Measurements from ENCODE around the gene SNX13. TPM values are rescaled to one million over a fixed set of nuclear protein-coding genes. Genes with fewer than 3 reads are reported as not detected.

The SNX13 gene
- total and polyA plus RNA-seq, 2 experiments from 2014 or later, result 7.5 to 42.7 TPM

DNA sequence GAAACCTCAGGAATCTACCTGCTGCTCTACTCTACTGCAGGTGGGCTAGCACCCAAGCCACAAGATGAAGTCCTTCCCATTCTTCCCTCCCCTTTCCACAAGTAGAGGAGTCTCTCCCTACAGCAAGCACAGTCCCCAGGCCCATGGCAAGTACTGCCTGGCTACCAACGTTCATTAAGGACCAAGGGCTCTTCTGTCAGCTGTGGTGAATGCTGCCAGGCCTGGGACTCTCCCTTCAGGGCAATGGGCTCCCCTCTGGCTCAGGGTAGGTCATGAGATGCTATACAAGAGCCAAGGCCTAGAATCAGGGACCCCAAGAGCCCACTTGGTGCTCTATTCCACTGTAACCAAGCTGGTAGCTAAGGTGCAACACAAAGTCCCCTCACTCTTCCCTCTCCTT is 39.8 kb downstream of the SNX13 start:
- Histone ChIP-seq H3K79me2 (replicated peaks; ENCODE audit: insufficient read depth) (peaks cover 27% of the 10 kb centered on the region), H3K36me3 (ENCODE audit: insufficient read depth) (no peaks in the 10 kb centered on the region), H3K4me1 (ENCODE audit: insufficient read depth) (peaks cover 30% of the 10 kb centered on the region), H3K4me2 (no peak overlapping the region), H3K27ac (ENCODE audit: low read depth) (no peak overlapping the region), H2AFZ (no peak overlapping the region), H3K27me3 (ENCODE audit: insufficient read depth) (no peaks in the 10 kb centered on the region), H4K20me1 (replicated peaks; ENCODE audit: insufficient read depth) (no peaks in the 10 kb centered on the region), H3K9me2 (ENCODE audit: insufficient read depth) (no peaks in the 10 kb centered on the region), H3F3A (replicated peaks; ENCODE audit: low read depth) (no peaks in the 10 kb centered on the region), H3K4me3 (no peak overlapping the region)
- no peak for ATAC-seq
- H3K36me3 Mint-ChIP-seq (ENCODE audit: low read depth), result no peaks in the 10 kb centered on the region
- peak overlapping the region; percentile 57; the same call in 1 of the 2 replicates for H3K27ac Mint-ChIP-seq
- TF ChIP-seq, protein P1, sequence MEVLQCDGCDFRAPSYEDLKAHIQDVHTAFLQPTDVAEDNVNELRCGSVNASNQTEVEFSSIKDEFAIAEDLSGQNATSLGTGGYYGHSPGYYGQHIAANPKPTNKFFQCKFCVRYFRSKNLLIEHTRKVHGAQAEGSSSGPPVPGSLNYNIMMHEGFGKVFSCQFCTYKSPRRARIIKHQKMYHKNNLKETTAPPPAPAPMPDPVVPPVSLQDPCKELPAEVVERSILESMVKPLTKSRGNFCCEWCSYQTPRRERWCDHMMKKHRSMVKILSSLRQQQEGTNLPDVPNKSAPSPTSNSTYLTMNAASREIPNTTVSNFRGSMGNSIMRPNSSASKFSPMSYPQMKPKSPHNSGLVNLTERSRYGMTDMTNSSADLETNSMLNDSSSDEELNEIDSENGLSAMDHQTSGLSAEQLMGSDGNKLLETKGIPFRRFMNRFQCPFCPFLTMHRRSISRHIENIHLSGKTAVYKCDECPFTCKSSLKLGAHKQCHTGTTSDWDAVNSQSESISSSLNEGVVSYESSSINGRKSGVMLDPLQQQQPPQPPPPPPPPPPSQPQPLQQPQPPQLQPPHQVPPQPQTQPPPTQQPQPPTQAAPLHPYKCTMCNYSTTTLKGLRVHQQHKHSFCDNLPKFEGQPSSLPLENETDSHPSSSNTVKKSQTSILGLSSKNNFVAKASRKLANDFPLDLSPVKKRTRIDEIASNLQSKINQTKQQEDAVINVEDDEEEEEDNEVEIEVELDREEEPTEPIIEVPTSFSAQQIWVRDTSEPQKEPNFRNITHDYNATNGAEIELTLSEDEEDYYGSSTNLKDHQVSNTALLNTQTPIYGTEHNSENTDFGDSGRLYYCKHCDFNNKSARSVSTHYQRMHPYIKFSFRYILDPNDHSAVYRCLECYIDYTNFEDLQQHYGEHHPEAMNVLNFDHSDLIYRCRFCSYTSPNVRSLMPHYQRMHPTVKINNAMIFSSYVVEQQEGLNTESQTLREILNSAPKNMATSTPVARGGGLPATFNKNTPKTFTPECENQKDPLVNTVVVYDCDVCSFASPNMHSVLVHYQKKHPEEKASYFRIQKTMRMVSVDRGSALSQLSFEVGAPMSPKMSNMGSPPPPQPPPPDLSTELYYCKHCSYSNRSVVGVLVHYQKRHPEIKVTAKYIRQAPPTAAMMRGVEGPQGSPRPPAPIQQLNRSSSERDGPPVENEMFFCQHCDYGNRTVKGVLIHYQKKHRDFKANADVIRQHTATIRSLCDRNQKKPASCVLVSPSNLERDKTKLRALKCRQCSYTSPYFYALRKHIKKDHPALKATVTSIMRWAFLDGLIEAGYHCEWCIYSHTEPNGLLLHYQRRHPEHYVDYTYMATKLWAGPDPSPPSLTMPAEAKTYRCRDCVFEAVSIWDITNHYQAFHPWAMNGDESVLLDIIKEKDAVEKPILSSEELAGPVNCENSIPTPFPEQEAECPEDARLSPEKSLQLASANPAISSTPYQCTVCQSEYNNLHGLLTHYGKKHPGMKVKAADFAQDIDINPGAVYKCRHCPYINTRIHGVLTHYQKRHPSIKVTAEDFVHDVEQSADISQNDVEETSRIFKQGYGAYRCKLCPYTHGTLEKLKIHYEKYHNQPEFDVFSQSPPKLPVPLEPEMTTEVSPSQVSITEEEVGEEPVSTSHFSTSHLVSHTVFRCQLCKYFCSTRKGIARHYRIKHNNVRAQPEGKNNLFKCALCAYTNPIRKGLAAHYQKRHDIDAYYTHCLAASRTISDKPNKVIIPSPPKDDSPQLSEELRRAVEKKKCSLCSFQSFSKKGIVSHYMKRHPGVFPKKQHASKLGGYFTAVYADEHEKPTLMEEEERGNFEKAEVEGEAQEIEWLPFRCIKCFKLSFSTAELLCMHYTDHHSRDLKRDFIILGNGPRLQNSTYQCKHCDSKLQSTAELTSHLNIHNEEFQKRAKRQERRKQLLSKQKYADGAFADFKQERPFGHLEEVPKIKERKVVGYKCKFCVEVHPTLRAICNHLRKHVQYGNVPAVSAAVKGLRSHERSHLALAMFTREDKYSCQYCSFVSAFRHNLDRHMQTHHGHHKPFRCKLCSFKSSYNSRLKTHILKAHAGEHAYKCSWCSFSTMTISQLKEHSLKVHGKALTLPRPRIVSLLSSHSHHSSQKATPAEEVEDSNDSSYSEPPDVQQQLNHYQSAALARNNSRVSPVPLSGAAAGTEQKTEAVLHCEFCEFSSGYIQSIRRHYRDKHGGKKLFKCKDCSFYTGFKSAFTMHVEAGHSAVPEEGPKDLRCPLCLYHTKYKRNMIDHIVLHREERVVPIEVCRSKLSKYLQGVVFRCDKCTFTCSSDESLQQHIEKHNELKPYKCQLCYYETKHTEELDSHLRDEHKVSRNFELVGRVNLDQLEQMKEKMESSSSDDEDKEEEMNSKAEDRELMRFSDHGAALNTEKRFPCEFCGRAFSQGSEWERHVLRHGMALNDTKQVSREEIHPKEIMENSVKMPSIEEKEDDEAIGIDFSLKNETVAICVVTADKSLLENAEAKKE (CRISPR knock-in tag; IDR thresholded peaks at IDR 0.05), result no peak
- no peak for TF ChIP-seq EZH2 (IDR thresholded peaks at IDR 0.05; ENCODE audit: low read depth, unreplicated experiment)
- H3K9me3 Mint-ChIP-seq, result no peaks in the 10 kb centered on the region
- peaks cover 32% of the 10 kb centered on the region for H3K4me1 Mint-ChIP-seq
- H3K4me3 Mint-ChIP-seq, result no peak overlapping the region
- peaks cover 4% of the 10 kb centered on the region for H3K27me3 Mint-ChIP-seq (ENCODE audit: insufficient read depth, low read depth, poor library complexity)
- no peak for DNase-seq (ENCODE audit: low spot score)

DNA sequence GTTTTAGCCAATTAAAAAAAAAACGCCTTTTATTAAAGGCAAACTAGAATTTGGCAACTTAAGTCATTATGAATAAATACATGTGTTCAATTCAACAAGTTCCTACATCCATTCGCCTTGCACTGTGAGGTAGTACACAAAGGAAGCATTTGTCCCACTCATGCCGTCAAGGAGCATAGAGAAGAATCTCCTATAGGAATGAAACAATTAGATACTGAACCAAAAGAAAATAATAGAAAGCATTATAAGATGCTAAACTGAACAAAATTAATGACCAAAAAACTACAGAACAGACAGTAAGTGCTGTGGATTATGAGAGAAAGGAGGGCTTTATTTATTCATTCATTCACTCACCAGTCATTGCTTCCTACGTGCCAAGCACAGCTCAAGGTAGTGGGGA is 42.2 kb downstream of the SNX13 start:
- H3K27me3 ChIP-seq (ENCODE audit: insufficient read depth), result no peaks in the 10 kb centered on the region
- DNase-seq (ENCODE audit: low spot score) (no peak), ATAC-seq (no peak)
- H3K4me1 Mint-ChIP-seq, result peaks cover 18% of the 10 kb centered on the region
- H3K27ac ChIP-seq (ENCODE audit: low read depth), result no peak overlapping the region
- H3K4me2 ChIP-seq, result no peak overlapping the region
- no peak overlapping the region for H3K27ac Mint-ChIP-seq
- H3K27me3 Mint-ChIP-seq (ENCODE audit: insufficient read depth, low read depth, poor library complexity), result peaks cover 4% of the 10 kb centered on the region
- H3K36me3 Mint-ChIP-seq (ENCODE audit: low read depth), result no peaks in the 10 kb centered on the region
- H3K4me3 Mint-ChIP-seq, result no peak overlapping the region
- peaks cover 16% of the 10 kb centered on the region for H3K4me1 ChIP-seq (ENCODE audit: insufficient read depth)
- no peaks in the 10 kb centered on the region for H4K20me1 ChIP-seq (replicated peaks; ENCODE audit: insufficient read depth)
- no peaks in the 10 kb centered on the region for H3F3A ChIP-seq (replicated peaks; ENCODE audit: low read depth)
- H3K36me3 ChIP-seq (ENCODE audit: insufficient read depth), result no peaks in the 10 kb centered on the region
- peaks cover 9% of the 10 kb centered on the region; the same call in 1 of the 2 replicates for H3K79me2 ChIP-seq (replicated peaks; ENCODE audit: insufficient read depth)
- no peak overlapping the region for H3K4me3 ChIP-seq
- no peak overlapping the region for H2AFZ ChIP-seq
- H3K9me2 ChIP-seq (ENCODE audit: insufficient read depth), result no peaks in the 10 kb centered on the region
- no peaks in the 10 kb centered on the region for H3K9me3 Mint-ChIP-seq
- no peak for TF ChIP-seq EZH2phosphoT487 (IDR thresholded peaks at IDR 0.05; ENCODE audit: unreplicated experiment)
- TF ChIP-seq JUNB (IDR thresholded peaks at IDR 0.05; ENCODE audit: unreplicated experiment), result no peak
- TF ChIP-seq, protein P2, sequence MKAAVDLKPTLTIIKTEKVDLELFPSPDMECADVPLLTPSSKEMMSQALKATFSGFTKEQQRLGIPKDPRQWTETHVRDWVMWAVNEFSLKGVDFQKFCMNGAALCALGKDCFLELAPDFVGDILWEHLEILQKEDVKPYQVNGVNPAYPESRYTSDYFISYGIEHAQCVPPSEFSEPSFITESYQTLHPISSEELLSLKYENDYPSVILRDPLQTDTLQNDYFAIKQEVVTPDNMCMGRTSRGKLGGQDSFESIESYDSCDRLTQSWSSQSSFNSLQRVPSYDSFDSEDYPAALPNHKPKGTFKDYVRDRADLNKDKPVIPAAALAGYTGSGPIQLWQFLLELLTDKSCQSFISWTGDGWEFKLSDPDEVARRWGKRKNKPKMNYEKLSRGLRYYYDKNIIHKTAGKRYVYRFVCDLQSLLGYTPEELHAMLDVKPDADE (IDR thresholded peaks at IDR 0.05), result no peak
- no peak for TF ChIP-seq EZH2 (IDR thresholded peaks at IDR 0.05; ENCODE audit: low read depth, unreplicated experiment)
- TF ChIP-seq POLR2AphosphoS5 (IDR thresholded peaks at IDR 0.05; ENCODE audit: low read depth), result no peak

Measured in GM23338 (cell line).